ENCODE results near the gene DNM2.

- TF ChIP-seq, protein P1, sequence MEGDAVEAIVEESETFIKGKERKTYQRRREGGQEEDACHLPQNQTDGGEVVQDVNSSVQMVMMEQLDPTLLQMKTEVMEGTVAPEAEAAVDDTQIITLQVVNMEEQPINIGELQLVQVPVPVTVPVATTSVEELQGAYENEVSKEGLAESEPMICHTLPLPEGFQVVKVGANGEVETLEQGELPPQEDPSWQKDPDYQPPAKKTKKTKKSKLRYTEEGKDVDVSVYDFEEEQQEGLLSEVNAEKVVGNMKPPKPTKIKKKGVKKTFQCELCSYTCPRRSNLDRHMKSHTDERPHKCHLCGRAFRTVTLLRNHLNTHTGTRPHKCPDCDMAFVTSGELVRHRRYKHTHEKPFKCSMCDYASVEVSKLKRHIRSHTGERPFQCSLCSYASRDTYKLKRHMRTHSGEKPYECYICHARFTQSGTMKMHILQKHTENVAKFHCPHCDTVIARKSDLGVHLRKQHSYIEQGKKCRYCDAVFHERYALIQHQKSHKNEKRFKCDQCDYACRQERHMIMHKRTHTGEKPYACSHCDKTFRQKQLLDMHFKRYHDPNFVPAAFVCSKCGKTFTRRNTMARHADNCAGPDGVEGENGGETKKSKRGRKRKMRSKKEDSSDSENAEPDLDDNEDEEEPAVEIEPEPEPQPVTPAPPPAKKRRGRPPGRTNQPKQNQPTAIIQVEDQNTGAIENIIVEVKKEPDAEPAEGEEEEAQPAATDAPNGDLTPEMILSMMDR (IDR thresholded peaks at IDR 0.05; ENCODE audit: low read depth, low read length, poor library complexity, severe bottlenecking) = no peak
- TF ChIP-seq EZH2phosphoT487 (IDR thresholded peaks at IDR 0.05; ENCODE audit: borderline replicate concordance, low read length) = no peak
Observed at GRCh38 chr19:10854350-10855089, 136.6 kb downstream of the DNM2 start.
